ENCODE results near the gene DTL.
"Not testable (repeated sequence)": the region's sequence is repeated elsewhere in the genome, so short reads cannot be mapped to it uniquely, and the experiment has no call there.

GRCh38 chr1:212022908-212023307, 12.6 kb upstream of the DTL start:
- TF ChIP-seq CTCF, EZH2, EZH2phosphoT487 (IDR thresholded peaks at IDR 0.05): not testable (repeated sequence)
